ENCODE results near the gene GAS7.

Gene GAS7

DNA sequence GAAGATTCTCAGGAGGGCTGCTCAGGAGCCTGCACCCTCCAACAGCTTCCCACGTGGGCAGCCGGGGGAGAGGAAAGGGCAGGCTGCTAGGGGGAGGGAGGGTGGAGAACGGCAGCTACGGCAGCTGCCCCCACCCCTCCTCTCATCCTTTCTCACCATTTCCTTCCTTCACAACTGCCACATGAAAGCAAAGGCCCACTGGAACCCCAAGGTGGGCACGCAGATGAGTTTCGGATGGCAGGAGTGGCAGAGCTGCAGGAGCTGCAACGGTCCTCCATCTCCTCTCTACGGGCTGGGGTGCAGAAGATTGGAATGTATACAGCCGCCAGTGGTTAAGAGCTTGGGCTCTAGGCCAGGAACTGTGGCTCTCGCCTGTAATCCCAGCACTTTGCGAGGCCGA lies 77.7 kb downstream of the GAS7 start:
- H2AFZ ChIP-seq (ENCODE audit: low read length): no peak overlapping the region
- H3K9me2 ChIP-seq (ENCODE audit: low read depth, low read length): no peaks in the 10 kb centered on the region
- H3K4me2 ChIP-seq (ENCODE audit: low read length): no peak overlapping the region
- no peak overlapping the region for H3K27ac ChIP-seq (ENCODE audit: low read depth, low read length, poor library complexity, severe bottlenecking)
- no peaks in the 10 kb centered on the region for H3K4me1 ChIP-seq (ENCODE audit: insufficient read depth, low read length, severe bottlenecking)
- no peaks in the 10 kb centered on the region for H3F3A ChIP-seq (ENCODE audit: insufficient read depth, low read length)
- TF ChIP-seq EZH2 (IDR thresholded peaks at IDR 0.05; ENCODE audit: borderline replicate concordance, low read length): no peak
- TF ChIP-seq, protein P1, sequence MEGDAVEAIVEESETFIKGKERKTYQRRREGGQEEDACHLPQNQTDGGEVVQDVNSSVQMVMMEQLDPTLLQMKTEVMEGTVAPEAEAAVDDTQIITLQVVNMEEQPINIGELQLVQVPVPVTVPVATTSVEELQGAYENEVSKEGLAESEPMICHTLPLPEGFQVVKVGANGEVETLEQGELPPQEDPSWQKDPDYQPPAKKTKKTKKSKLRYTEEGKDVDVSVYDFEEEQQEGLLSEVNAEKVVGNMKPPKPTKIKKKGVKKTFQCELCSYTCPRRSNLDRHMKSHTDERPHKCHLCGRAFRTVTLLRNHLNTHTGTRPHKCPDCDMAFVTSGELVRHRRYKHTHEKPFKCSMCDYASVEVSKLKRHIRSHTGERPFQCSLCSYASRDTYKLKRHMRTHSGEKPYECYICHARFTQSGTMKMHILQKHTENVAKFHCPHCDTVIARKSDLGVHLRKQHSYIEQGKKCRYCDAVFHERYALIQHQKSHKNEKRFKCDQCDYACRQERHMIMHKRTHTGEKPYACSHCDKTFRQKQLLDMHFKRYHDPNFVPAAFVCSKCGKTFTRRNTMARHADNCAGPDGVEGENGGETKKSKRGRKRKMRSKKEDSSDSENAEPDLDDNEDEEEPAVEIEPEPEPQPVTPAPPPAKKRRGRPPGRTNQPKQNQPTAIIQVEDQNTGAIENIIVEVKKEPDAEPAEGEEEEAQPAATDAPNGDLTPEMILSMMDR (IDR thresholded peaks at IDR 0.05; ENCODE audit: low read length): no peak
- H3K79me2 ChIP-seq (ENCODE audit: insufficient read depth, low read length): no peaks in the 10 kb centered on the region
- H3K27me3 ChIP-seq (ENCODE audit: insufficient read depth, low read length): no peaks in the 10 kb centered on the region
- H4K20me1 ChIP-seq (ENCODE audit: insufficient read depth, low read length): no peaks in the 10 kb centered on the region
- H3K9ac ChIP-seq (ENCODE audit: low read length): no peak overlapping the region
- H3K36me3 ChIP-seq (ENCODE audit: insufficient read depth, low read length): no peaks in the 10 kb centered on the region
- no peak overlapping the region for H3K4me3 ChIP-seq (ENCODE audit: low read depth, low read length, poor library complexity, severe bottlenecking)
- H3K9me3 ChIP-seq (ENCODE audit: low read length): no peaks in the 10 kb centered on the region

- no peaks in the 10 kb centered on the region for H3K27me3 ChIP-seq (ENCODE audit: insufficient read depth, low read length)
- no peak overlapping the region for H3K27ac ChIP-seq (ENCODE audit: low read depth, low read length, poor library complexity, severe bottlenecking)
- H3K9me3 ChIP-seq (ENCODE audit: low read length): no peaks in the 10 kb centered on the region
- H4K20me1 ChIP-seq (ENCODE audit: insufficient read depth, low read length): no peaks in the 10 kb centered on the region
- H3K36me3 ChIP-seq (ENCODE audit: insufficient read depth, low read length): no peaks in the 10 kb centered on the region
- no peaks in the 10 kb centered on the region for H3K4me1 ChIP-seq (ENCODE audit: insufficient read depth, low read length, severe bottlenecking)
- no peak overlapping the region for H2AFZ ChIP-seq (ENCODE audit: low read length)
- no peak overlapping the region for H3K4me3 ChIP-seq (ENCODE audit: low read depth, low read length, poor library complexity, severe bottlenecking)
- H3K79me2 ChIP-seq (ENCODE audit: insufficient read depth, low read length): no peaks in the 10 kb centered on the region
- H3K4me2 ChIP-seq (ENCODE audit: low read length): no peak overlapping the region
- H3F3A ChIP-seq (ENCODE audit: insufficient read depth, low read length): no peaks in the 10 kb centered on the region
- H3K9me2 ChIP-seq (ENCODE audit: low read depth, low read length): no peaks in the 10 kb centered on the region
- no peak overlapping the region for H3K9ac ChIP-seq (ENCODE audit: low read length)
- no peak for TF ChIP-seq EZH2 (IDR thresholded peaks at IDR 0.05; ENCODE audit: borderline replicate concordance, low read length)
- TF ChIP-seq, protein P1 (IDR thresholded peaks at IDR 0.05; ENCODE audit: low read length): no peak
These were observed 78.3 kb downstream of the GAS7 start for GRCh38 chr17:10120109-10120485.

DNA sequence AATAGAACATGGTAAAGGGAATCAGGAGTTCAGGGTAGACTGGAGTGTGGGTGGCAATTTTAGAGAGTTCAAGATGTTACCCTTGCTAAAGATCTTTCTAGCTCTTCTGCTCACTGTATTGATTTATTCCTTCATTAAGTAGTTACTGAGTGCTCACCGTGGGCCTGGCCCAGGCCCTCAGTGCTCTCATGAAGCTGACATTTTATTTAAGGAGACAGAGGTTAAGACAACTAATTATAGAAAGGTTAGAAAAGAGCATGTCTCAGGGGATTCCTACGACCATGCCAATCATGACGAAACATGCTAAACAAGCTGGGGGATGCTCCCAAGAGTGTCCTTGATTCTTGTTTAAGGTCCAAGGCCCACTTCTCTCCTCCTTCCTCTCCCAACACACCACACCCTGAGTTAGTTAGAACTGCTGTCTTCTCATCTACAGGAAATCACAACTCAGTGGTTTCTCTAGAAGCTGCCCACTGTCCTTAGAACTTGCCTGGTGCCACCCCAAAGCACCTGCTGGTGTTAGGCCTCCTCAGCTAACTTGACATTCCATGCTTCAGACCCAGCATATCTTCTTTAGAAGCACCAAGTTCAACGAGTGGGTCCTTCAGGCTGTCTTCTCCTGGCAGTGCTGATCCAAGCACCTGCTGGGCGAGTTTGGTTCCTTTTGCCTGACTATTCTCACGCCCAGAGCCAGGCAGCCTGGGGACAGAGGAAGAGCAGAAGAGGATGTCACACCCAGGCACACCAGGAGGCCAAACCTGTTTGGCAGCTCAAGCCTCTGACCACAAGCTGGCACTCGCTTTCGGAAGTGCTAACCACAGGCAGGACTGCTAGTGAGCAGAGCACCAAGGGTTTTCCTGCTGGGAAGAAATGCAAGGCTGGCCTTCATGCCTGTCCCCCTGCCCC lies 79.0 kb downstream of the GAS7 start:
- no peak overlapping the region for H3K27ac ChIP-seq (ENCODE audit: low read depth, low read length, poor library complexity, severe bottlenecking)
- H3K9ac ChIP-seq (ENCODE audit: low read length): no peak overlapping the region
- H3K27me3 ChIP-seq (ENCODE audit: insufficient read depth, low read length): no peaks in the 10 kb centered on the region
- no peaks in the 10 kb centered on the region for H3K9me3 ChIP-seq (ENCODE audit: low read length)
- TF ChIP-seq EZH2 (IDR thresholded peaks at IDR 0.05; ENCODE audit: borderline replicate concordance, low read length): no peak
- TF ChIP-seq, protein P1 (IDR thresholded peaks at IDR 0.05; ENCODE audit: low read length): no peak
- no peaks in the 10 kb centered on the region for H3F3A ChIP-seq (ENCODE audit: insufficient read depth, low read length)
- no peaks in the 10 kb centered on the region for H3K36me3 ChIP-seq (ENCODE audit: insufficient read depth, low read length)
- H3K79me2 ChIP-seq (ENCODE audit: insufficient read depth, low read length): no peaks in the 10 kb centered on the region
- H4K20me1 ChIP-seq (ENCODE audit: insufficient read depth, low read length): no peaks in the 10 kb centered on the region
- H3K4me2 ChIP-seq (ENCODE audit: low read length): no peak overlapping the region
- no peaks in the 10 kb centered on the region for H3K9me2 ChIP-seq (ENCODE audit: low read depth, low read length)
- H3K4me3 ChIP-seq (ENCODE audit: low read depth, low read length, poor library complexity, severe bottlenecking): no peak overlapping the region
- H2AFZ ChIP-seq (ENCODE audit: low read length): no peak overlapping the region
- H3K4me1 ChIP-seq (ENCODE audit: insufficient read depth, low read length, severe bottlenecking): no peaks in the 10 kb centered on the region
